SK-N-SH treated with all-trans-retinoic acid at 6 μM for 48 hours (cell line): ENCODE data around the gene FGFR3.

Experiments used
- ARNTL ChIP-seq: fragments of 450-650 bp; formaldehyde crosslinking; IDR thresholded peaks from 2 replicates; pipeline ENCODE4 v1.5.0; 2020; ENCODE audit warnings: low read depth, mild to moderate bottlenecking, moderate library complexity, borderline replicate concordance
- CSDC2 ChIP-seq: fragments of 250-450 bp; sonication (Bioruptor Pico); IDR thresholded peaks from 2 replicates; pipeline ENCODE4 v1.5.0; 2020; ENCODE audit warnings: mild to moderate bottlenecking, moderate library complexity
- CSRNP3 ChIP-seq: fragments of 250-450 bp; sonication (Bioruptor Pico); IDR thresholded peaks from 2 replicates; pipeline ENCODE4 v1.5.1; 2021; ENCODE audit warnings: mild to moderate bottlenecking, moderate library complexity
- ISL1 ChIP-seq: fragments of 250-450 bp; sonication (Bioruptor Pico); IDR thresholded peaks from 2 replicates; pipeline ENCODE4 v2.1.2; 2022; ENCODE audit warnings: mild to moderate bottlenecking, moderate library complexity
- OSR1 ChIP-seq: fragments of 250-450 bp; sonication (Bioruptor Pico); IDR thresholded peaks from 2 replicates; pipeline ENCODE4 v1.8.0; 2022; ENCODE audit warnings: moderate library complexity, mild to moderate bottlenecking, inconsistent platforms
- PATZ1 ChIP-seq: fragments of 250-450 bp; sonication (Bioruptor Pico); IDR thresholded peaks from 2 replicates; pipeline ENCODE4 v1.8.0; 2020; ENCODE audit warnings: mild to moderate bottlenecking, moderate library complexity, borderline replicate concordance
- TCF4 ChIP-seq: fragments of 250-450 bp; sonication (Bioruptor Pico); IDR thresholded peaks from 2 replicates; pipeline ENCODE4 v1.8.0; 2021; ENCODE audit warnings: mild to moderate bottlenecking, moderate library complexity, borderline replicate concordance
- ZC3H10 ChIP-seq: fragments of 250-450 bp; sonication (Bioruptor Pico); IDR thresholded peaks from 2 replicates; pipeline ENCODE4 v1.5.1; 2021; ENCODE audit warnings: mild to moderate bottlenecking, moderate library complexity
- ZFP3 ChIP-seq: fragments of 250-450 bp; sonication (Bioruptor Pico); IDR thresholded peaks from 2 replicates; pipeline ENCODE4 v1.5.0; 2020; ENCODE audit warnings: mild to moderate bottlenecking, moderate library complexity
- ZFP30 ChIP-seq: fragments of 450-650 bp; formaldehyde crosslinking; IDR thresholded peaks from 2 replicates; pipeline ENCODE4 v1.5.0; 2022; ENCODE audit warnings: mild to moderate bottlenecking, moderate library complexity

- TF ChIP-seq ARNTL (CRISPR knock-in tag) (no peak), CSRNP3 (CRISPR knock-in tag) (no peak), CSDC2 (CRISPR knock-in tag) (no peak), ZFP30 (CRISPR knock-in tag) (no peak), PATZ1 (CRISPR knock-in tag) (no peak), ZFP3 (no peak), TCF4 (no peak), OSR1 (no peak), ZC3H10 (CRISPR knock-in tag) (no peak), ISL1 (CRISPR knock-in tag) (no peak)
Observed at GRCh38 chr4:1793940-1794808, 1.1 kb downstream of the FGFR3 start.
